HG03103 (cell line): ENCODE measurements around the gene SPCS3.
"Not testable (repeated sequence)": the region's sequence is repeated elsewhere in the genome, so short reads cannot be mapped to it uniquely, and the experiment has no call there.

Experiments used
- ATAC-seq: cut with Tn5 transposase; IDR thresholded peaks from one replicate; pipeline ENCODE4 v1.9.1; 2021; ENCODE audit warnings: low read depth; ENCODE audit not compliant: unreplicated experiment

Gene SPCS3

GRCh38 chr4:176319704-176320339 lies at the start of gene SPCS3:
TSS of gene SPCS3 (plus strand) at chr4:176319966. CDS start at chr4:176320077, 111 bp downstream.
- ATAC-seq = peak; percentile 89

- ATAC-seq = no peak
These were observed 49.1 kb upstream of the SPCS3 start for GRCh38 chr4:176270669-176271068.

GRCh38 chr4:176271749-176272148 lies 48.0 kb upstream of the SPCS3 start:
- no peak for ATAC-seq

DNA sequence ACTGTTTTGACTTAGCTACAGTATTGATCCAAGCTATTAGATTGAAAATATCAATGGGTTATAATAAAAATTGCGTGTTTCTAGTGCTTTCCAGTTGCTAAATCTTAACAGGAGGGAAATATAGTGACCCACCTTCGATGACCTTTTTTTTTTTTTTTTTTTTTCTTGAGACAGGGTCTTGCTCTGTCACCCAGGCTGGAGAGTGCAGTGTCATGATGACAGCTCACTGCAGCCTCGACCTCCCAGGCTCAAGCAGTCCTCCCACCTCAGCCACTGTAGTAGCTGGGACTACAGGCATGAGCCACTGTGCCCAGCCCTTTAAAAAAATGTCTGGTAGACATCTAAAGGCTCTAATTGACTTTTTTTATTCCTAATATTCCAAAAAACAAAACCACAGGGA lies 47.0 kb upstream of the SPCS3 start:
- no peak for ATAC-seq

DNA sequence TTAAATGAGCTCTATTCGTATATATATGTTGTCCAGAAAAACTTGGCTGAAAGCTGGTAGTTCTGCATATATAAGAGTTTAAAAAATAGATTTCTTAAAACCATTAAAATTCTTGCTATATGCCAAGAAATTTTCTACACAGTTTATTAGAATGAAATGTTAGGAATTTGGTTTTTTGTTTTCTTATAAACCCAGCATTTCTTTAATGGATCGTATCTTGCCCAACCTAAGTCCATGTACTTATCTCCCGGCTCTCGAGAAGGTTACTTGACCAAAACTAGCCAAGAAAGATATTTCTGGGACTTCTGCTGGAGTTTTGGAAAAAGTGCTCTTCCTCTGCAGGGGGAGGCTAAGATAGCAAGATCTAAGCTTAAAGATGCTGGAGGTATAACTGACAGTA lies 46.0 kb upstream of the SPCS3 start:
- ATAC-seq = no peak

DNA sequence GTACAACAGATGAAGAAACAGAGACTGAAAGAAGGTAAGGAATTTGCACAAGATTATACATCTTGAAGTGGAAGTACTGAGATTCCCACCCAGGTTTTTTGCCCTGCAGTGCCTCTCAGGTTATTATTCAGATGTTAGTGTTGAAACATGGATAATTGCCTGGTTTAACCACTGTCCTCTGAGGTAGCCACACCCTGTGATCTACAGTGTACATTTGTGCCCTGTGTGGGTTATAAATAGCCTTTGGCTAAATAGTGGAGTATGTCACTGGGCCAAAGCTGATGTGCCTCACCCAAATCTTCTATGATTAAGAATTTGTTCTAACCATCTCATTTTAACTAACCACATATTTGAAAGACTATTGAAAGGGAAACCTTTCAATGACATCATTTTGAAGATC lies 45.3 kb upstream of the SPCS3 start:
- no peak for ATAC-seq

GRCh38 chr4:176276710-176277109 lies 43.1 kb upstream of the SPCS3 start:
- ATAC-seq = no peak

DNA sequence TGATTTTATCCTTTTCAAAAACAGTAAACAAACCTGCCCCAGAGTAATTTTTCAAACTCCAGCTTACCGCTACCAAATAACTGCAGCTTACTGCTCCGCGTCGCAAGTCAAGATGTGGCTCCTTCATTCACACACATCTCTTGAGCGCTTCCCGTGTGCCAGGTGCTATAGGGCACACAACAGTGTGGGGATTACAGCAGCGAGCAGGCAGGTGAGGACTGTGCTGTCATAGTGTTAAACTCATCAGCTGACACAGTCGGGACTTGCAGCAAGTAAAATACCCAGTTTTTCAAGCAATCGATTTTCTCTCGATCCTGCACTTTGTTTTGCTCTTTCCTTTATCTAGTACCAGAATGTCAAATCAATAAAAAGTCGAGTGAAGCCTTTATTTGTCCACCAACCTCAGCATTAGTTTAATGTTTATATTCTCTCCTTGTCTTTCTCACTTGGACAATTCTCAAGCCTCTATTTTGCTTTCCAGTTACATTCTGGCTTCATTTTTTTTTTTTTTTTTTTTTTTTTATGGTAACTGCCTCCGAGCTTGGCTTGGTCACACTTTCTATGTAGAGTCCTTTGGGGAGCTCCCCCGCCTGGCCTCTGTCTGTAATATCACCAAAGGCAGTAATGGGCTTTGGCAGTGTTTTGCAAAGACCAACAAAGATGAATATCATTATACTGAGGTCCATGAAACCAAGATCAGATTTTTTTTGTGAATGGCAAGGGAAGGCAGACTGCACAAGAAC lies 42.4 kb upstream of the SPCS3 start:
- ATAC-seq = peak; percentile 86

DNA sequence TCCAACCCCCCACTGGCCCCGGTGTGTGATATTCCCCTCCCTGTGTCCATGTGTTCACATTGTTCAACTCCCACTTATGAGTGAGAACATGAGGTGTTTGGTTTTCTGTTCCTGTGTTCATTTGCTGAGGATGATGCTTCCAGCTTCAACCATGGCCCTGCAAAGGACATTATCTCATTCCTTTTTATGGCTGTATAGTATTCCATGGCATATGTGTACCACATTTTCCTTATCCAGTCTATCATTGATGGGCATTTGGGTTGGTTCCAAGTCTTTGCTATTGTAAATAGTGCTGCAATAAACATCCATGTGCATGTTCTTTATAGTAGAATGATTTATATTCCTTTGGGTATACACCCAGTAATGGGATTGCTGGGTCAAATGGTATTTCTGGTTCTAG lies 40.2 kb upstream of the SPCS3 start:
- not testable (repeated sequence) for ATAC-seq

DNA sequence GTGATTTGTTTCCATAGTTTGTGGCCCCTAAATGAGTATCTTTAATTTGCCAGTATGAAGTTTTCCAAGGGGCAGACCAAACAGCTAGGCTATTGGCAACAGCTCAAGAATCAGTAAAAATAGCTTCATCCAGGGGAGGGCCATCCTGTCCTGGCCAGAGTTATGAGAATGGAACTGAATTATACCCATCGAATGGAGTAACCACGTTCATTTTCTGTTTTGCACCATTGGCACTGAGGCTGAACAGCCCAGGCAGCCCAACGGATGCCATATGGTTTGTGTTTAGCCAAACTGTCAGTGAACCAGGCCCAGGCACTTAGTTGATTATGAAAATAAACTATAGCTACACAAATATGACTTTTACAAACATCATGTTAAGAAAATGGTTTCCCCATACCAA lies 33.0 kb upstream of the SPCS3 start:
- ATAC-seq = no peak

- ATAC-seq = no peak
These were observed 32.2 kb upstream of the SPCS3 start for GRCh38 chr4:176287546-176287945.

GRCh38 chr4:176288020-176288419 lies 31.7 kb upstream of the SPCS3 start:
- ATAC-seq = no peak

DNA sequence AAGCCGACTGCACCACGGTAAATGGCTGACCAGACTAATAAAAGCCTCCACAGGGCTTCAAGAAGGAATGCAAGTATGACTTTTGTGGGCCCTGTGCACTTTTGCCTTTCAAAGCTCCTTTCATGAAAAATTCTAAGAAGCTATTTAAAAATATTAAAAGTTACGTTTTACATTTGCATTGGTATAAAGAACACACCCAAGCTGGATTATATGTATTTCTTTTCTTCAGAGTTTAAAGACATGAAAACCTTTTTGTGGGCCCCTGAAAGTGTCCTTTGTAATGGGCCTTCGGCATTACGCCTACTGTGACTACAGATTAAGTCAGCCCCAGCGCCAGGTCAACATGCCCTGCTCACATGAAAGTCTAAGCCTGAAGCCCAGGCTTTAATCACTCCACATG lies 30.2 kb upstream of the SPCS3 start:
- no peak for ATAC-seq

GRCh38 chr4:176290520-176290919 lies 29.2 kb upstream of the SPCS3 start:
- ATAC-seq = no peak

DNA sequence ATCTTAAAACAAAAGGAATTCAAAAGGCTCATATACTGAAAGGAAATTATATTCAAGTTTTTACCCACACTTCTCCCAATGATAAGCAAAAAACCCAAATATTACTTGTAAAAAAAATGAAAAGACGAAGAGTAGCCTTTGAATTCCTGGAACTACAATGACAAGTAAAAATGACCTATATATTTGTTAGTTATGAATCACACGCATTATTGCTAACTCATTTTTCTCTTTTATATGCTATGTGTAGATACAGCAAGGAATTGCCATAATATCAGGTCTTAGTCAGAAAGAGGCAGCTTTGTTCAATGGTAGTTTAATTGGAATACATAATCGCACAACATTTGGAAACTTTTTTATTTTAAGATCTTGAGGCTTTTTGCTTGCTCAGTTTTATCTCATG lies 28.0 kb upstream of the SPCS3 start:
- no peak for ATAC-seq

- ATAC-seq = no peak
These were observed 26.8 kb upstream of the SPCS3 start for GRCh38 chr4:176292920-176293319.

GRCh38 chr4:176293660-176294059 lies 26.1 kb upstream of the SPCS3 start:
- no peak for ATAC-seq

DNA sequence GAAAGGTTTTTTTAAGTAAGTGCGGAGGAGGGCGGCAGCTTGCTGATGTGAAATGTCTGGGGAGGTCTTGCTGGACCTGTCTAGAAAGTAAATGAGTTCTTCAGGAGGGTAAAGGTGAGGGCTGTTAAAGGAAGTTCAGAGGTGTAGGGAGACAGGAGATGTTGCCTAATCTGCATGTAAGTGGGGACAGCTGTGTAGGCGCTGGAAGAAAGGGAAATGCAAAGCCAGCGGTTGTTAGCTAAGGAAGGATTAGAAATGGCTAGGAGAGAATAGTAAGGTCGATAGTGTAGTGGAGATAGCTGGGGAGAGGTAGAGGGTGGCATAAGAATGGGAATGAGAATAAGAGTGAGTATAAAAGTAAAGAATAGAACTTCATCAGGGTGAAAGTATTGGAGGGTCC lies 23.9 kb upstream of the SPCS3 start:
- not testable (repeated sequence) for ATAC-seq

- ATAC-seq = no peak
These were observed 21.1 kb upstream of the SPCS3 start for GRCh38 chr4:176298664-176299063.

- ATAC-seq = no peak
These were observed 19.7 kb upstream of the SPCS3 start for GRCh38 chr4:176300036-176300435.

- no peak for ATAC-seq
These were observed 19.2 kb upstream of the SPCS3 start for GRCh38 chr4:176300565-176300964.
